HCT116 (cell line): ENCODE measurements around the gene CACNB3. TPM values are rescaled to one million over a fixed set of nuclear protein-coding genes. Genes with fewer than 3 reads are reported as not detected.

Experiments used
- ATAC-seq: fragments of 200-7000 bp; cut with Tn5 transposase; 2 replicates; pipeline ENCODE4 v1.9.1; 2020; ENCODE audit warnings: mild to moderate bottlenecking, moderate library complexity
- BruUV-seq: library from RNA; stranded (reverse); fragments of 400-500 nt; replicated peaks from 2 replicates; lab custom pipeline; 2021; lab: Mats Ljungman, UMichigan
- CTCF ChIA-PET: fragments of 300-600 bp; sonication (Branson Sonifier 250); formaldehyde crosslinking; loops from one replicate; lab custom pipeline; 2021; ENCODE audit warnings: antibody characterized with exemption; lab: Charles Lee
- POLR2A ChIA-PET: fragments of 300-600, 350-600 bp; sonication (Branson Sonifier 250); formaldehyde crosslinking; loops from one replicate; lab custom pipeline; 2021; ENCODE audit warnings: antibody characterized with exemption; lab: Charles Lee
- RAD21 ChIA-PET, 2 experiments: fragments of 300-600 bp; sonication (Branson Sonifier 250); formaldehyde crosslinking; loops; one replicate each; lab custom pipeline; 2023; ENCODE audit warnings: low total read pairs in 2 of 2; ENCODE audit not compliant: uncharacterized antibody in 2 of 2, unreplicated experiment in 2 of 2, low non-redundant PET in 1 of 2; lab: Charles Lee
- DNase-seq: peaks from one replicate; pipeline ENCODE4 v3.0.0-alpha.2; 2010; ENCODE audit warnings: low read depth, low spot score
- H2AFZ ChIP-seq: fragments of 200-600 bp; shearing (Covaris generic), sonication (generic); 2 replicates; pipeline ENCODE4 v1.6.1; 2017; ENCODE audit warnings: low read depth, mixed run types, mixed read lengths, antibody characterized with exemption, low read length; ENCODE audit not compliant: poor library complexity, severe bottlenecking
- H3K27ac ChIP-seq: 2 replicates; pipeline ENCODE4 v1.5.1; 2012; ENCODE audit warnings: low read depth, low read length
- H3K27me3 ChIP-seq: fragments of 200-600 bp; sonication (generic); 2 replicates; pipeline ENCODE4 v1.6.1; 2016; ENCODE audit warnings: mixed run types, low read length, mixed read lengths; ENCODE audit not compliant: insufficient read depth
- H3K36me3 ChIP-seq, 2 experiments: fragments of 200-500 bp in 1 of 2; fragments of 200-600 bp in 1 of 2; sonication (Bioruptor generic) in 1 of 2; sonication (generic) in 1 of 2; 2 replicates each; pipeline versions ENCODE4 v1.5.1 to v1.6.1; 2014 to 2016; ENCODE audit warnings: low read length in 2 of 2, inconsistent platforms in 1 of 2, mixed read lengths in 1 of 2, mixed run types in 1 of 2; ENCODE audit not compliant: insufficient read depth in 2 of 2, control insufficient read depth in 1 of 2
- H3K4me1 ChIP-seq, 2 experiments: fragments of 200-600 bp in 1 of 2; sonication (generic) in 1 of 2; 2 replicates each; pipeline versions ENCODE4 v1.5.1 to v1.6.1; 2012 to 2017; ENCODE audit warnings: low read length in 2 of 2, inconsistent platforms in 1 of 2, mild to moderate bottlenecking in 1 of 2, mixed read lengths in 1 of 2, mixed run types in 1 of 2, moderate library complexity in 1 of 2; ENCODE audit not compliant: insufficient read depth in 2 of 2, control insufficient read depth in 1 of 2
- H3K4me2 ChIP-seq: fragments of 200-600 bp; sonication (generic); 2 replicates; pipeline ENCODE4 v1.6.1; 2017; ENCODE audit warnings: mixed run types, low read length, mixed read lengths
- H3K4me3 ChIP-seq, 2 experiments: fragments of 200-600 bp in 1 of 2; sonication (generic) in 1 of 2; replicated peaks in 1 of 2; 2 replicates each; pipeline ENCODE4 v1.5.1; 2011 to 2016; ENCODE audit warnings: low read length in 2 of 2, control low read depth in 1 of 2, low read depth in 1 of 2, mild to moderate bottlenecking in 1 of 2, mixed read lengths in 1 of 2, mixed run types in 1 of 2
- H3K79me2 ChIP-seq: fragments of 200-600 bp; sonication (generic); 2 replicates; pipeline ENCODE4 v1.6.1; 2017; ENCODE audit warnings: mild to moderate bottlenecking, mixed run types, low read length, moderate library complexity, mixed read lengths; ENCODE audit not compliant: insufficient read depth
- H3K9ac ChIP-seq: fragments of 200-600 bp; sonication (generic); 2 replicates; pipeline ENCODE4 v1.6.1; 2016; ENCODE audit warnings: low read length, mixed read lengths
- H3K9me2 ChIP-seq: fragments of 200-600 bp; sonication (generic), shearing (Covaris generic); 2 replicates; pipeline ENCODE4 v1.6.1; 2017; ENCODE audit warnings: mixed run types, mild to moderate bottlenecking, moderate library complexity; ENCODE audit not compliant: insufficient read depth
- H3K9me3 ChIP-seq, 2 experiments: fragments of 200-500 bp in 1 of 2; fragments of 200-600 bp in 1 of 2; sonication (Bioruptor generic) in 1 of 2; sonication (generic) in 1 of 2; 2 replicates each; pipeline ENCODE4 v1.6.1; 2014 to 2017; ENCODE audit warnings: low read length in 2 of 2, mixed read lengths in 2 of 2, inconsistent platforms in 1 of 2, low read depth in 1 of 2, mild to moderate bottlenecking in 1 of 2, mixed run types in 1 of 2, moderate library complexity in 1 of 2; ENCODE audit not compliant: control insufficient read depth in 1 of 2, insufficient read depth in 1 of 2
- H4K20me1 ChIP-seq: fragments of 200-600 bp; sonication (generic), shearing (Covaris generic); 2 replicates; pipeline ENCODE4 v1.6.1; 2017; ENCODE audit warnings: mixed run types, mild to moderate bottlenecking, moderate library complexity; ENCODE audit not compliant: insufficient read depth
- ATF3 ChIP-seq: IDR thresholded peaks from 2 replicates; pipeline ENCODE4 v1.6.1; 2012
- CBX3 ChIP-seq: IDR thresholded peaks from 2 replicates; pipeline ENCODE4 v1.6.1; 2012; ENCODE audit warnings: low read depth
- CEBPB ChIP-seq: IDR thresholded peaks from 2 replicates; pipeline ENCODE4 v1.6.1; 2012; ENCODE audit warnings: low read depth
- CTCF ChIP-seq, 3 experiments: fragments of 200-600 bp in 1 of 3; sonication (generic) in 1 of 3; IDR thresholded peaks in 2 of 3; conservative IDR thresholded peaks in 1 of 3; 2 replicates each; pipeline ENCODE4 v1.5.1; 2012 to 2017; ENCODE audit warnings: low read depth in 2 of 3, low read length in 2 of 3, antibody characterized with exemption in 1 of 3, borderline replicate concordance in 1 of 3, control low read depth in 1 of 3, mild to moderate bottlenecking in 1 of 3, mixed read lengths in 1 of 3, mixed run types in 1 of 3, moderate library complexity in 1 of 3; ENCODE audit not compliant: insufficient read depth in 1 of 3
- EGR1 ChIP-seq: IDR thresholded peaks from 2 replicates; pipeline ENCODE4 v1.6.1; 2012; ENCODE audit warnings: low read depth
- ELF1 ChIP-seq: IDR thresholded peaks from 2 replicates; pipeline ENCODE4 v1.6.1; 2012; ENCODE audit warnings: low read depth, borderline replicate concordance
- EZH2phosphoT487 ChIP-seq: fragments of 200-600 bp; IDR thresholded peaks from 2 replicates; pipeline ENCODE4 v1.6.1; 2018; ENCODE audit warnings: antibody characterized with exemption, borderline replicate concordance
- FOSL1 ChIP-seq: IDR thresholded peaks from 2 replicates; pipeline ENCODE4 v1.6.1; 2012; ENCODE audit warnings: low read depth
- JUND ChIP-seq: IDR thresholded peaks from 2 replicates; pipeline ENCODE4 v1.6.1; 2012
- POLR2A ChIP-seq: IDR thresholded peaks from 2 replicates; pipeline ENCODE4 v1.7.0; 2011; ENCODE audit warnings: borderline replicate concordance; ENCODE audit not compliant: insufficient read depth, insufficient read length; ENCODE audit errors: extremely low read depth
- POLR2AphosphoS5 ChIP-seq: IDR thresholded peaks from 2 replicates; pipeline ENCODE4 v1.6.1; 2011; ENCODE audit warnings: mild to moderate bottlenecking, low read depth, low read length, moderate library complexity
- REST ChIP-seq: IDR thresholded peaks from 2 replicates; pipeline ENCODE4 v1.6.1; 2012; ENCODE audit warnings: low read depth
- SP1 ChIP-seq: IDR thresholded peaks from 2 replicates; pipeline ENCODE4 v1.6.1; 2012; ENCODE audit warnings: low read depth
- TCF7L2 ChIP-seq: IDR thresholded peaks from 2 replicates; pipeline ENCODE4 v1.7.0; 2011; ENCODE audit warnings: borderline replicate concordance, inconsistent platforms; ENCODE audit not compliant: insufficient read depth, insufficient read length; ENCODE audit errors: extremely low read depth
- YY1 ChIP-seq: IDR thresholded peaks from 2 replicates; pipeline ENCODE4 v1.6.1; 2011; ENCODE audit warnings: low read length, low read depth, moderate library complexity, mild to moderate bottlenecking; ENCODE audit not compliant: insufficient replicate concordance; ENCODE audit errors: extremely low read depth
- ZBTB33 ChIP-seq: IDR thresholded peaks from 2 replicates; pipeline ENCODE4 v1.6.1; 2011; ENCODE audit warnings: mild to moderate bottlenecking, low read length, moderate library complexity; ENCODE audit not compliant: insufficient replicate concordance; ENCODE audit errors: extremely low read depth
- intact Hi-C: fragments of 100-400 bp; cut with micrococcal nuclease; formaldehyde crosslinking; loops from 2 replicates; pipeline ENCODE4 v1.10.0; 2022
- total RNA-seq: library from RNA; stranded (reverse); gene quantifications from one replicate; pipeline ENCODE4 v1.2.1, GENCODE V29; 2021; ENCODE audit not compliant: unreplicated experiment

CACNB3 gene
- total RNA-seq, 1 experiment from 2014 or later = 22.0 TPM

GRCh38 chr12:48793696-48794095 is 24.6 kb upstream of the CACNB3 start:
- RAD21 ChIA-PET = interaction anchor here in 1 of 2 experiments (2.1 kb wide), 1 partner anchor 40 kb away, joined by 10 read pairs; no protein-coding TSS in a partner anchor
- no peaks in the 10 kb centered on the region for H3K9me2 ChIP-seq
- ATAC-seq (no peak), DNase-seq (no peak)
- no peak overlapping the region for H2AFZ ChIP-seq
- H3K4me3 ChIP-seq = no peak overlapping the region
- H4K20me1 ChIP-seq = no peaks in the 10 kb centered on the region
- no peak overlapping the region for H3K4me2 ChIP-seq
- H3K79me2 ChIP-seq = no peaks in the 10 kb centered on the region; the same call in 1 of the 2 replicates
- H3K36me3 ChIP-seq = no peaks in the 10 kb centered on the region
- no peak for TF ChIP-seq TCF7L2
- no peak for TF ChIP-seq YY1
- no peak for TF ChIP-seq CEBPB
- no peak for TF ChIP-seq ELF1
- TF ChIP-seq JUND = no peak
- TF ChIP-seq FOSL1 = no peak
- no peak for TF ChIP-seq EGR1
- TF ChIP-seq POLR2AphosphoS5 = no peak
- TF ChIP-seq REST = no peak
- no peak for TF ChIP-seq CBX3
- no peak for TF ChIP-seq POLR2A
- no peak for TF ChIP-seq CTCF (IDR thresholded peaks at IDR 0.05 in 2 of 3, conservative IDR thresholded peaks at IDR 0.05 in 1 of 3; ENCODE audit: borderline replicate concordance in 1 of 3, insufficient read depth in 1 of 3, low read depth in 2 of 3, low read length in 2 of 3)
- no peak for TF ChIP-seq ZBTB33
- TF ChIP-seq EZH2phosphoT487 = no peak
- TF ChIP-seq SP1 = no peak
- no peak for TF ChIP-seq ATF3
- TF ChIP-seq, all 23 proteins: peak for 0
- Histone ChIP-seq H3K9ac (no peak overlapping the region), H3K27ac (no peak overlapping the region), H3K27me3 (no peaks in the 10 kb centered on the region), H3K9me3 (no peaks in the 10 kb centered on the region), H3K4me1 (peaks cover 16 to 25% of the 10 kb centered on the region in 2 experiments)
- POLR2A ChIA-PET = interaction anchor here (1.7 kb wide), 1 partner anchor 40 kb away, joined by 12 read pairs; no protein-coding TSS in a partner anchor
- BruUV-seq = no TSS peak
- CTCF ChIA-PET = interaction anchor here (1.3 to 7.9 kb wide), 3 partner anchors 41 to 59 kb away, joined by 3 to 85 read pairs (median 3); no protein-coding TSS in a partner anchor
- intact Hi-C loops = no loop called here
